ENCODE results near the gene ARHGAP8. TPM values are rescaled to one million over a fixed set of nuclear protein-coding genes. Genes with fewer than 3 reads are reported as not detected.
"Not testable (repeated sequence)": the region's sequence is repeated elsewhere in the genome, so short reads cannot be mapped to it uniquely, and the experiment has no call there.

The ARHGAP8 gene
- total and polyA plus RNA-seq, 12 donors, result 0.17 to 0.53 (median 0.33) TPM; not detected in 5

DNA sequence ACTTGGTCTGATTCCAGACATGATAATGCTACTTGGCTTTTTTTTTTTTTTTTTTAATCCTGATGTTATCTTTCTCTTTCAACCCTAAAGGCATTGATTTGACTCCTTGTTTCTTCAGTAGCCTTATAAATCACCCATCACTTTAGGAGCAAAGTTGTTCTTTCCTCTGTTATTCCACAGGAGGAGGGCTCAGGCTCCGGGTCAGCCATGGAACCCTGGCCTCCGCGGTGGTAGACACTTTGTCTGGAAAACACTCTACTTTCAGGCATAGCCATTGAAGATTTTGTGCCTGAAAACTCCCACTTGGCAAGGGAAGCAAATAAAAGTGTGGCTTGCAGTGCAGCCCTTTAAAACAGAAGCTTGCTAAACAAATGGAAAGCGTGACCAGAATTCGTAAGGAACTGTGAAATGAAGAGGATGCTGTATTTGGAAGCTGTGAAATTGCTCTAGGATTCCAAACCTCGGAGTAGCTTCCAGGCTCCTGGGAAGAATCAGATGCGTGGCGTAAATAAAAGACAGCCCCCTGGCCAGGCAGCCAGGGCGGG is 44.9 kb downstream of the ARHGAP8 start:
- Histone ChIP-seq H3K27me3 (peaks cover 0 to 42% (median 32%) of the 10 kb centered on the region in 7 donors), H3K9me3 (no peaks in the 10 kb centered on the region), H3K27ac (no peak overlapping the region), H3K36me3 (no peaks in the 10 kb centered on the region), H3K4me1 (no peaks in the 10 kb centered on the region), H3K4me3 (no peak overlapping the region)
- TF ChIP-seq, protein P1, sequence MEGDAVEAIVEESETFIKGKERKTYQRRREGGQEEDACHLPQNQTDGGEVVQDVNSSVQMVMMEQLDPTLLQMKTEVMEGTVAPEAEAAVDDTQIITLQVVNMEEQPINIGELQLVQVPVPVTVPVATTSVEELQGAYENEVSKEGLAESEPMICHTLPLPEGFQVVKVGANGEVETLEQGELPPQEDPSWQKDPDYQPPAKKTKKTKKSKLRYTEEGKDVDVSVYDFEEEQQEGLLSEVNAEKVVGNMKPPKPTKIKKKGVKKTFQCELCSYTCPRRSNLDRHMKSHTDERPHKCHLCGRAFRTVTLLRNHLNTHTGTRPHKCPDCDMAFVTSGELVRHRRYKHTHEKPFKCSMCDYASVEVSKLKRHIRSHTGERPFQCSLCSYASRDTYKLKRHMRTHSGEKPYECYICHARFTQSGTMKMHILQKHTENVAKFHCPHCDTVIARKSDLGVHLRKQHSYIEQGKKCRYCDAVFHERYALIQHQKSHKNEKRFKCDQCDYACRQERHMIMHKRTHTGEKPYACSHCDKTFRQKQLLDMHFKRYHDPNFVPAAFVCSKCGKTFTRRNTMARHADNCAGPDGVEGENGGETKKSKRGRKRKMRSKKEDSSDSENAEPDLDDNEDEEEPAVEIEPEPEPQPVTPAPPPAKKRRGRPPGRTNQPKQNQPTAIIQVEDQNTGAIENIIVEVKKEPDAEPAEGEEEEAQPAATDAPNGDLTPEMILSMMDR (IDR thresholded peaks at IDR 0.05), result no peak
- intact Hi-C loops (cut with DNase I), result no loop called here
- DNase-seq, result no peak
- ATAC-seq, result no peak
- WGBS, 2 donors, result 60 to 65% methylated on average over 9 of the region's 9 CpGs

DNA sequence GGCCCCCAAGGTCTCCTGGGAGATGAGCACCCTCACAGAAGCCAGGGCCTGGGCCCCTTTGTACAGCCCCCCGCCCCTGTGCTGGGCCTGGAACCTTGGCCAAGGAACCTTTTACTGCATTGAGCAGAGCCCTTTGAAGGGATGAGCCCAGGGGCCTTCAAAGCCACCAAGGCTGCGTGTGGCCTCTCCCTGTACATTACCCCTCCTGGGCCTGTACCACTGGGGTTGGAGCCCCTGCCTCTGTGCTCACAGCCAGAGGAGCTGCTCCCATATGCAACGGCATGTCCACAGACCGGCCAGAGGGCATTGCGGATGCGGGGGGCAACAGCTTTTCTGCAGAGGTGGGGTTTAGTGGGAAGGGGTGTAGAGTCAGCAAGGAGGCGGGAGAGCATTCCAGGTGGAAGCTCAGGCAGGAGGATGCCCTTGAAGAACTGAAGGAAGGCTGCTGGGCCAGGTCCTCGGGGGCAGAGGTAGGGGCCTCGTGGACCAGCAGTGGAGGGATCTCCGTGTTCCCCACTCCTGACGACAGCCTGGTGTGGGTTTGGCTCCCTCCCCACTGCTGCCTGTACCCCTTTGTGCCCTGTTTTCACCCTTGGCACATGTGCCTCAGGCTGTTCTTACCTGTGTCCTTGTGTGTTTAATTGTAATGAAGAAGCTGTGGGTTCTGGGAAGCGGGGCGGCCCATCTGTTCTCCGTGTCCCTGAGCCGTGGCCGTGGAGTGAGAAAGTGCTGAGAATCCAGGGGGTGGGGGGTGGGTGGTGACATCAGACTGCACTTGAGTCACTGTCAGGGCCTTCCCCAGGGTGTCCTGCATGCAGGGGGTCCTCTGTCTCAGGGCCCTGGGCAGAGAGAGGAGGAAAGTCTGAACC is 46.9 kb downstream of the ARHGAP8 start:
- intact Hi-C loops (cut with DNase I), result no loop called here
- H3K4me1 ChIP-seq, result no peaks in the 10 kb centered on the region
- H3K36me3 ChIP-seq, result no peaks in the 10 kb centered on the region
- DNase-seq (no peak), ATAC-seq (no peak)
- peaks cover 0 to 45% (median 32%) of the 10 kb centered on the region in 7 donors for H3K27me3 ChIP-seq
- 84 to 86% methylated on average over 16 of the region's 16 CpGs for WGBS, 2 donors
- no peak overlapping the region for H3K27ac ChIP-seq
- TF ChIP-seq, protein P1 (IDR thresholded peaks at IDR 0.05), result no peak
- H3K9me3 ChIP-seq, result no peaks in the 10 kb centered on the region
- no peak overlapping the region for H3K4me3 ChIP-seq

DNA sequence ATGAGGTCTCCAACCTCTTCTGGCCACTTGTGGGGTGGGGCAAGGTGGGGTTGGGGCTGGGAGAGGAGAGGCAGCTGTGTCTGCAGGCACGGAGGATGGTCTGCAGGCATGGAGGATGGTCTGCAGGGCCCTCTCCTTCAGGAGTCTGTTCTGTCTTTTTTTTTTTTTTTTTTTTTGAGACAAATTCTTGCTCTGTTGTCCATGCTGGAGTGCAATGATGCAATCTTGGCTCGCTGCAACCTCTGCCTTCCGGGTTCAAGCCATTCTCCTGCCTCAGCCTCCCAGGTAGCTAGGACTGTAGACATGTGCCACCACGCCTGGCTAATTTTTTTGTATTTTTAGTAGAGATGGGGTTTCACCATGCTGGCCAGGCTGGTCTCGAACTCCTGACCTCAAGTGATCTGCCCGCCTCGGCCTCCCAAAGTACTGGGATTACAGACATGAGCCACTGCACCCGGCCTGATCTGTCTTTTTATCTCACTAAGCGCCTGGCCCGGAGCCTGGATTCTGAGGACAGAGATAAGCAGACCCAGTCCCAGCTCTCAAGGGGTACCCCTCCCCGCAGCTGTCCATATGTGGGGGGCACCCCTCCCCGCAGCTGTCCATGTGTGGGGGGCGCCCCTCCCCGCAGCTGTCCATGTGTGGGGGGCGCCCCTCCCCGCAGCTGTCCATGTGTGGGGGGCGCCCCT is 47.7 kb downstream of the ARHGAP8 start:
- H3K4me1 ChIP-seq; DNase-seq; H3K4me3 ChIP-seq; H3K27ac ChIP-seq; intact Hi-C loops (cut with DNase I); ATAC-seq; H3K36me3 ChIP-seq; H3K9me3 ChIP-seq: not testable (repeated sequence)
- WGBS, 2 donors, result 27 to 36% methylated on average over 12 to 14 of the region's 17 CpGs
- H3K27me3 ChIP-seq, result peaks cover 0 to 45% (median 31%) of the 10 kb centered on the region in 7 donors

DNA sequence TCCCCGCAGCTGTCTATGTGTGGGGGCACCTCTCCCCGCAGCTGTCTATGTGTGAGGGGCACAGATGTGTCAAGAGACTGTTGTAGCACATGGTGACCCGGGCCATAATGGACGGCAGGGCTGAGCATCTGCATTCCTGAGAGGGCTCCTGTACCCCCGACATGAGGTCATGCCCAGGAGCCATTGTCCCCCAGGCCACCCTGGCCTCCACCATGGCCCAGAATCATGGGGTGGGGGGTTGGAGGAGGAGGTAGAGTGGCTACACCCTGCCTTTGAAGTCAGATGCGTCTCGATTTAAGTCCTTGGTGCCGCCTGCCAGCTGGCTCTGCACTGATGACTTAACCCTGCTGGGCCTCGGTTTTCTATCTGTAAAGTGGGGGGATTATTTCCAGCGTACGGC is 49.1 kb downstream of the ARHGAP8 start:
- no peak overlapping the region for H3K4me3 ChIP-seq
- H3K4me1 ChIP-seq, result no peaks in the 10 kb centered on the region
- no peak for DNase-seq
- no peaks in the 10 kb centered on the region for H3K36me3 ChIP-seq
- no peak for ATAC-seq
- no peak overlapping the region for H3K27ac ChIP-seq
- TF ChIP-seq, protein P1 (IDR thresholded peaks at IDR 0.05), result no peak
- intact Hi-C loops (cut with DNase I), result no loop called here
- H3K9me3 ChIP-seq, result no peaks in the 10 kb centered on the region
- 57 to 67% methylated on average over 11 of the region's 11 CpGs for WGBS, 2 donors
- H3K27me3 ChIP-seq, result peaks cover 0 to 35% (median 20%) of the 10 kb centered on the region in 7 donors
